ENCODE results near the gene MPI.

The MPI gene

GRCh38 chr15:74889883-74890664 lies at the start of gene MPI:
Gene MPI, plus strand, starts transcription at chr15:74890042. Its CDS starts 32 bp downstream, at chr15:74890074.
- DNase-seq, result peak; percentile 93

GRCh38 chr15:74840851-74841775 lies 48.7 kb upstream of the MPI start:
- DNase-seq, result no peak

- no peak for DNase-seq
Observed at GRCh38 chr15:74841891-74842373, 47.9 kb upstream of the MPI start.

- peak; percentile 97 for DNase-seq
Observed at GRCh38 chr15:74842581-74843444, 47.0 kb upstream of the MPI start, which contains the start of gene ULK3. Gene ULK3, minus strand, starts transcription at chr15:74843156. Its CDS starts 51 bp downstream, at chr15:74843105.

GRCh38 chr15:74843445-74843828 lies 46.4 kb upstream of the MPI start:
- DNase-seq, result no peak

- DNase-seq, result no peak
Observed at GRCh38 chr15:74843891-74844299, 45.9 kb upstream of the MPI start.

- DNase-seq, result no peak
Observed at GRCh38 chr15:74844319-74845207, 45.3 kb upstream of the MPI start.

GRCh38 chr15:74845208-74845568 lies 44.7 kb upstream of the MPI start:
- DNase-seq, result no peak

GRCh38 chr15:74845581-74845980 lies 44.3 kb upstream of the MPI start:
- no peak for DNase-seq

- DNase-seq, result no peak
Observed at GRCh38 chr15:74847432-74847831, 42.4 kb upstream of the MPI start.

- no peak for DNase-seq
Observed at GRCh38 chr15:74850393-74850792, 39.4 kb upstream of the MPI start.

- DNase-seq, result no peak
Observed at GRCh38 chr15:74851960-74852359, 37.9 kb upstream of the MPI start.

- no peak for DNase-seq
Observed at GRCh38 chr15:74854453-74855022, 35.3 kb upstream of the MPI start.

GRCh38 chr15:74855857-74856256 lies 34.0 kb upstream of the MPI start:
- DNase-seq, result no peak

- no peak for DNase-seq
Observed at GRCh38 chr15:74856537-74856936, 33.3 kb upstream of the MPI start.

- peak; percentile 43 for DNase-seq
Observed at GRCh38 chr15:74857082-74857655, 32.7 kb upstream of the MPI start.

GRCh38 chr15:74857671-74858368 lies 32.0 kb upstream of the MPI start:
- peak; percentile 43 for DNase-seq

GRCh38 chr15:74858369-74858740 lies 31.5 kb upstream of the MPI start:
- no peak for DNase-seq

GRCh38 chr15:74863239-74864056 lies 26.4 kb upstream of the MPI start:
- no peak for DNase-seq
